ENCODE results near the gene CBL.

DNA sequence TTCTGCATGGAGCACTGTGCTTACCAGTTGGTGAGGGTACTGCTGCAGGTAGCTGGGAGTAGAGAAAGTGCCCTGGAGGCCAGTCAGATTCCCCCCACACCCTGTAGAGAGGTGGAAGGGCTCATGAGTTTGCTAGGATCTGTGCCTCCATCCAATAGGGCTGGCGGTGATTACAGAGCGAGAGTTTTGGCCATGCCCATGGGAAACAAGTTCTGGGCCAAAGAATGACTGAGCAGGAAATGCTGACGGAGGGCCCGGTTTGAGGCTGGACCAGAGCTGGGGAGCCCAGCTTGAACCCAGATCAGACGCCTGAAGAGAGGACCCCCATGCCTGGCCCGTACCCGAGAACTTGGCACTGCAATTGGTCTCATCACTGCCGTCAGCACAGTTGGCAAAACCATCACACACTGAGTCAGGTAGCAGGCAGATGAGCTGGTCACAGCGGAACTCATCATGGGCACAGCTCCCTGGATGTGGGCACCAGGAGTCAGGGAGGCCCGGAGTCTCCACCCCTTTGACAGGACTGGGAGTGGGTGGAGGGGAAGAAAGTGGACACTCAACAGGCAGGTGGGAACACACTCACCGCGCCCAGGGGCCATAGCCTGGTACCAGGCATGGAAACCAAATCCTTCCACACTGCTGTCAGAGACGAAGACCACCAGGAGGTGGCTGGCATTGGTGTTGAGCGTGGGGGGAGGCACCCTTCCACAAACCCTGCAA lies 138.3 kb downstream of the CBL start:
- TF ChIP-seq, protein P1, sequence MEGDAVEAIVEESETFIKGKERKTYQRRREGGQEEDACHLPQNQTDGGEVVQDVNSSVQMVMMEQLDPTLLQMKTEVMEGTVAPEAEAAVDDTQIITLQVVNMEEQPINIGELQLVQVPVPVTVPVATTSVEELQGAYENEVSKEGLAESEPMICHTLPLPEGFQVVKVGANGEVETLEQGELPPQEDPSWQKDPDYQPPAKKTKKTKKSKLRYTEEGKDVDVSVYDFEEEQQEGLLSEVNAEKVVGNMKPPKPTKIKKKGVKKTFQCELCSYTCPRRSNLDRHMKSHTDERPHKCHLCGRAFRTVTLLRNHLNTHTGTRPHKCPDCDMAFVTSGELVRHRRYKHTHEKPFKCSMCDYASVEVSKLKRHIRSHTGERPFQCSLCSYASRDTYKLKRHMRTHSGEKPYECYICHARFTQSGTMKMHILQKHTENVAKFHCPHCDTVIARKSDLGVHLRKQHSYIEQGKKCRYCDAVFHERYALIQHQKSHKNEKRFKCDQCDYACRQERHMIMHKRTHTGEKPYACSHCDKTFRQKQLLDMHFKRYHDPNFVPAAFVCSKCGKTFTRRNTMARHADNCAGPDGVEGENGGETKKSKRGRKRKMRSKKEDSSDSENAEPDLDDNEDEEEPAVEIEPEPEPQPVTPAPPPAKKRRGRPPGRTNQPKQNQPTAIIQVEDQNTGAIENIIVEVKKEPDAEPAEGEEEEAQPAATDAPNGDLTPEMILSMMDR (IDR thresholded peaks at IDR 0.05), result no peak
- no peak for TF ChIP-seq EP300 (IDR thresholded peaks at IDR 0.05)
